CD14-positive monocyte (primary cell): ENCODE measurements around the gene STRA6. TPM values are rescaled to one million over a fixed set of nuclear protein-coding genes. Genes with fewer than 3 reads are reported as not detected.

Source experiments
- DNase-seq, 3 donors: peaks; one replicate each; pipeline ENCODE4 v3.0.0-alpha.2; 2011 to 2022
- H2AFZ ChIP-seq: 2 replicates; pipeline ENCODE4 v1.6.0; 2012; ENCODE audit warnings: mild to moderate bottlenecking, low read depth, low read length, inconsistent platforms; ENCODE audit not compliant: insufficient read depth, poor library complexity, severe bottlenecking
- H3K27ac ChIP-seq, 2 donors: 1 replicate in 1 of 2; 2 replicates in 1 of 2; pipeline ENCODE4 v1.5.1; 2012 to 2013; ENCODE audit warnings: low read length in 2 of 2, control low read depth in 1 of 2, inconsistent platforms in 1 of 2, low read depth in 1 of 2, mild to moderate bottlenecking in 1 of 2
- H3K27me3 ChIP-seq, 2 donors: one replicate each; pipeline versions ENCODE4 v1.6.0 to v1.6.1; 2011 to 2013; ENCODE audit warnings: low read length in 2 of 2; ENCODE audit not compliant: control insufficient read depth in 2 of 2, insufficient read depth in 2 of 2
- H3K36me3 ChIP-seq, 2 donors: replicated peaks in 1 of 2; 1 replicate in 1 of 2; 2 replicates in 1 of 2; pipeline versions ENCODE4 v1.5.1 to v1.6.1; 2012 to 2013; ENCODE audit warnings: low read length in 2 of 2, control low read depth in 1 of 2, inconsistent platforms in 1 of 2, mild to moderate bottlenecking in 1 of 2; ENCODE audit not compliant: insufficient read depth in 2 of 2, control insufficient read depth in 1 of 2
- H3K4me1 ChIP-seq, 2 donors: 1 replicate in 1 of 2; 2 replicates in 1 of 2; pipeline versions ENCODE4 v1.5.1 to v1.6.1; 2012 to 2013; ENCODE audit warnings: low read length in 2 of 2, control low read depth in 1 of 2, inconsistent platforms in 1 of 2, mild to moderate bottlenecking in 1 of 2, moderate library complexity in 1 of 2; ENCODE audit not compliant: insufficient read depth in 2 of 2, control insufficient read depth in 1 of 2
- H3K4me2 ChIP-seq: replicated peaks from 2 replicates; pipeline ENCODE3; 2012; ENCODE audit warnings: low read length, moderate library complexity, mild to moderate bottlenecking; ENCODE audit not compliant: poor library complexity, severe bottlenecking; ENCODE audit errors: extremely low read depth
- H3K4me3 ChIP-seq, 3 experiments: fragments of 200-600 bp in 1 of 3; sonication (generic) in 1 of 3; replicated peaks in 1 of 3; 1 replicate in 2 of 3; 2 replicates in 1 of 3; pipeline ENCODE4 v1.5.1; 2011 to 2013; ENCODE audit warnings: low read length in 3 of 3, mild to moderate bottlenecking in 3 of 3, control low read depth in 2 of 3, low read depth in 2 of 3, inconsistent platforms in 1 of 3, moderate library complexity in 1 of 3
- H3K79me2 ChIP-seq: 2 replicates; pipeline ENCODE4 v1.6.0; 2012; ENCODE audit warnings: mild to moderate bottlenecking, control low read depth, inconsistent platforms, low read length, moderate library complexity; ENCODE audit not compliant: insufficient read depth
- H3K9ac ChIP-seq: 2 replicates; pipeline ENCODE4 v1.6.0; 2017; ENCODE audit warnings: low read length, mild to moderate bottlenecking; ENCODE audit not compliant: insufficient read depth, poor library complexity, severe bottlenecking
- H3K9me3 ChIP-seq, 2 donors: replicated peaks in 1 of 2; 1 replicate in 1 of 2; 2 replicates in 1 of 2; pipeline versions ENCODE4 v1.5.1 to v1.6.1; 2012 to 2013; ENCODE audit warnings: low read length in 2 of 2, control low read depth in 1 of 2; ENCODE audit not compliant: control insufficient read depth in 1 of 2, insufficient read depth in 1 of 2
- H4K20me1 ChIP-seq: 2 replicates; pipeline ENCODE4 v1.6.0; 2012; ENCODE audit warnings: mild to moderate bottlenecking, low read length, control low read depth, moderate library complexity; ENCODE audit not compliant: insufficient read depth
- H3K27ac Mint-ChIP-seq, 7 donors: one replicate each; pipeline ENCODE4 v1.8.0; 2020; ENCODE audit warnings: mild to moderate bottlenecking in 7 of 7, mixed read lengths in 7 of 7, moderate library complexity in 6 of 7, inconsistent platforms in 2 of 7
- H3K27me3 Mint-ChIP-seq, 3 donors: one replicate each; pipeline ENCODE4 v1.8.0; 2021 to 2022; ENCODE audit warnings: low read depth in 3 of 3, mild to moderate bottlenecking in 3 of 3, mixed read lengths in 3 of 3, moderate library complexity in 3 of 3, inconsistent platforms in 1 of 3
- H3K36me3 Mint-ChIP-seq, 2 donors: one replicate each; pipeline ENCODE4 v1.8.0; 2020; ENCODE audit warnings: mixed read lengths in 2 of 2, inconsistent platforms in 1 of 2, mild to moderate bottlenecking in 1 of 2
- H3K4me1 Mint-ChIP-seq: one replicate; pipeline ENCODE4 v1.8.0; 2020; ENCODE audit warnings: mild to moderate bottlenecking, mixed read lengths
- H3K4me3 Mint-ChIP-seq, 2 donors: one replicate each; pipeline ENCODE4 v1.8.0; 2020; ENCODE audit warnings: mild to moderate bottlenecking in 2 of 2, mixed read lengths in 2 of 2, moderate library complexity in 1 of 2
- H3K9me3 Mint-ChIP-seq, 7 donors: one replicate each; pipeline ENCODE4 v1.8.0; 2020 to 2022; ENCODE audit warnings: mixed read lengths in 7 of 7, mild to moderate bottlenecking in 6 of 7, moderate library complexity in 6 of 7, inconsistent platforms in 2 of 7
- WGBS: methylation state at CpG from one replicate; pipeline ENCODE4 v1.1.5; 2013; ENCODE audit warnings: missing lambda C conversion rate; ENCODE audit not compliant: insufficient coverage; 5-methylcytosine and 5-hydroxymethylcytosine counted together
- intact Hi-C, 2 donors: fragments of 100-400 bp; cut with micrococcal nuclease; formaldehyde crosslinking; loops; one replicate each; pipeline versions ENCODE4 v1.15.0 to v1.15.1; 2023
- polyA plus RNA-seq, 3 donors: library from polyadenylated mRNA; depleted of rRNA in 1 of 3; unstranded in 2 of 3; stranded (reverse) in 1 of 3; fragments of 300-500 nt in 2 of 3; fragments of >200 nt in 1 of 3; fragmentation: Illumina TruSeq in 2 of 3; gene quantifications; 1 replicate in 2 of 3; 2 replicates in 1 of 3; pipeline ENCODE4 v1.2.3, GENCODE V29; 2012 to 2021
- TF ChIP-seq, protein P1 (sequence below): fragments of 200-600 bp; IDR thresholded peaks from one replicate; pipeline ENCODE4 v1.8.0; 2022; ENCODE audit warnings: antibody characterized with exemption, mild to moderate bottlenecking

STRA6 gene
- polyA plus RNA-seq, 3 donors, result not detected

DNA sequence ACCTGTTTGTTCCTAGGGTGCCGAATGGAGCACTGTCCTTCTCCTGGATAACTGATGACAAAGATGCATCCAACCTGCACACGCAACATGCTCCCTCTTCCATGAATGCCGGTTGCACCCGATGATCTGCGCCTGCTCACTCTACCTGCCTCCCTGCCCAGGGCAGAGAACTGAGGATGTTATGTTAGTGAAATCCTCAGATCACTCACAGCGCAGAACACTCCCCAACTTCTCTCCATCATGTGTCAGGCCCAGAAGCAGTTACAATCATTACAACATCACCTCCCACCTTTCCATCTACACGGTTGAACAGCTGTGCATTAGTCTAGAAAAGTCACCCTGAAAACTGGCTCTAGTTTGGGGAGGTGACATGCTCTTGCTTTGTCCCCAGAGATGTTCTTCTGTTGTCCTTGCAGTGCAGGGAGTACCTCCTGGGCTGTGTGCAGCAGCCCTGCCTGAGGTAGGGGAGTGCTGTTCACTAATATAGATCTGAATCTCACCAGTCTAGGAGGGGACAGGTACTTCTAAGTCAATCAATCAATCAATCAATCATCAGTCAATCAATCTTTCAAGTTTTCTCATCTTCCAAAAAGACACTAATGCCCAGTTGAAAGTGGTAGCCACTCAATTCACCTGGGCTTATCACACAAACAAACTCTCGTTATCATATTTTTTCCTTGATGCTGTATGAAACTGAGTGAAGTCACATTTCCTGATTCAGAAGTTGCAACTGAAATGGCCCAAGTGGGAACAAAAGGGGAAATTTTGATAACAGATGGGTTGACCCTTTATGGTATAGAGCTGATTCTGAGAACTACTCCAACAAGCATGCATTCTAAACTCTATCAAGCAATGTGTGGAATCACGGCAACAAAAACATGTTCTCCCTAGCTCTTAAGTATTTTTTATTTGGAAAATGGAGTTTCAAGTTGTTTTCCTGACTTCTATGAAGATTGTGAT is 44.4 kb downstream of the STRA6 start:
- no peaks in the 10 kb centered on the region for H3K36me3 Mint-ChIP-seq
- peak overlapping the region in 1 of 2 donors; percentile 43 for H3K4me3 Mint-ChIP-seq
- Histone ChIP-seq H2AFZ (no peak overlapping the region), H3K27me3 (peaks cover 0 to 5% of the 10 kb centered on the region in 2 donors), H3K36me3 (no peaks in the 10 kb centered on the region), H3K4me3 (no peak overlapping the region), H3K9me3 (no peaks in the 10 kb centered on the region), H3K79me2 (no peaks in the 10 kb centered on the region), H3K9ac (no peak overlapping the region), H4K20me1 (no peaks in the 10 kb centered on the region), H3K27ac (no peak overlapping the region), H3K4me2 (no peak overlapping the region), H3K4me1 (no peaks in the 10 kb centered on the region)
- H3K4me1 Mint-ChIP-seq, result peaks cover 3% of the 10 kb centered on the region
- TF ChIP-seq, protein P1, sequence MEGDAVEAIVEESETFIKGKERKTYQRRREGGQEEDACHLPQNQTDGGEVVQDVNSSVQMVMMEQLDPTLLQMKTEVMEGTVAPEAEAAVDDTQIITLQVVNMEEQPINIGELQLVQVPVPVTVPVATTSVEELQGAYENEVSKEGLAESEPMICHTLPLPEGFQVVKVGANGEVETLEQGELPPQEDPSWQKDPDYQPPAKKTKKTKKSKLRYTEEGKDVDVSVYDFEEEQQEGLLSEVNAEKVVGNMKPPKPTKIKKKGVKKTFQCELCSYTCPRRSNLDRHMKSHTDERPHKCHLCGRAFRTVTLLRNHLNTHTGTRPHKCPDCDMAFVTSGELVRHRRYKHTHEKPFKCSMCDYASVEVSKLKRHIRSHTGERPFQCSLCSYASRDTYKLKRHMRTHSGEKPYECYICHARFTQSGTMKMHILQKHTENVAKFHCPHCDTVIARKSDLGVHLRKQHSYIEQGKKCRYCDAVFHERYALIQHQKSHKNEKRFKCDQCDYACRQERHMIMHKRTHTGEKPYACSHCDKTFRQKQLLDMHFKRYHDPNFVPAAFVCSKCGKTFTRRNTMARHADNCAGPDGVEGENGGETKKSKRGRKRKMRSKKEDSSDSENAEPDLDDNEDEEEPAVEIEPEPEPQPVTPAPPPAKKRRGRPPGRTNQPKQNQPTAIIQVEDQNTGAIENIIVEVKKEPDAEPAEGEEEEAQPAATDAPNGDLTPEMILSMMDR, result no peak
- no peak for DNase-seq
- intact Hi-C loops, result no loop called here
- peaks cover 0 to 1% (median 0%) of the 10 kb centered on the region in 7 donors for H3K9me3 Mint-ChIP-seq
- peaks cover 13 to 33% (median 22%) of the 10 kb centered on the region in 3 donors for H3K27me3 Mint-ChIP-seq
- 100% methylated on average over 2 of the region's 9 CpGs for WGBS
- no peak overlapping the region for H3K27ac Mint-ChIP-seq

DNA sequence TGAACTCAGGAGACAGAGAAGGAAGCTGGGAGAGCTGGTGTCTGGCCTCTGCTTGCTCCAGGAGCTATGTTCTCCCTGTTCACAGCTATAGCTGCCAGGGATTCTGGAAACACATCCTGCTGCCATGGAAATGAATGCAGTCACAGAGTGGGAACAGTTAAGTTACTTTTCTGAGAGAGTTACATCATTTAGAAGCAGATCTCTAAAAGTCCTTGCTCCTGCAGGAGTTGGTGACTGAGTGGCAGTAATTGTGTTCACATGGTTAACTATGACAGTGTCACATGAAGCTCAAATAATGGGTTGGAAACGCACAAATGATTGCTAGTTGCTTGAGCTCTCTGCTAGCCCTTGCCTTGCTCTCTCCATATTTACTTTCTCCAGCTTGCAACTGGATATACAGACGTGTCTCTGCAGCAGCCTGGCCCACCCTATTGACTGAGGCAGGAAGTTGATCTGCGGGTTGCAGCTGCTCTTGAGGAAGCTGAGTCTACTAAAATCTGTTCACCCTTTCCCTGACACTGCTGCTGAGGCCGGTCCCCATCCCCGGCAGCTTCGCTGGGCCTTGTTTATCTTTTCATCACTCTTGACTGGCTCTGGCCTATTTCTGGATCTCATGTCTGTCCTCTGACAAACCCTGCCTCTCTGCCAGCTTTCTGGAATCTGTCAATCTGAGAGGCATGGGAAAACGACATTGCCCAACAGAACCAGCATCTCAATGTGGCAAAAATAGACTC is 45.7 kb downstream of the STRA6 start:
- no peak overlapping the region for H3K27ac ChIP-seq

More for the DNA sequence above, 45.7 kb downstream of the STRA6 start:
- H3K4me1 ChIP-seq, result no peaks in the 10 kb centered on the region
- TF ChIP-seq, protein P1, result no peak
- peaks cover 0 to 5% of the 10 kb centered on the region in 2 donors for H3K27me3 ChIP-seq
- no peaks in the 10 kb centered on the region for H4K20me1 ChIP-seq
- Mint-ChIP-seq H3K27ac (peak overlapping the region in 1 of 7 donors; percentile 8), H3K4me1 (peaks cover 3% of the 10 kb centered on the region), H3K36me3 (no peaks in the 10 kb centered on the region), H3K4me3 (no peak overlapping the region), H3K27me3 (peaks cover 9 to 33% (median 19%) of the 10 kb centered on the region in 3 donors), H3K9me3 (peaks cover 0 to under 1% (median 0%) of the 10 kb centered on the region in 7 donors)
- H3K9me3 ChIP-seq, result no peaks in the 10 kb centered on the region
- no peak overlapping the region for H3K9ac ChIP-seq
- H3K4me2 ChIP-seq, result no peak overlapping the region
- DNase-seq, result no peak
- H2AFZ ChIP-seq, result no peak overlapping the region
- no peak overlapping the region for H3K4me3 ChIP-seq
- intact Hi-C loops, result no loop called here
- H3K79me2 ChIP-seq, result no peaks in the 10 kb centered on the region
- no peaks in the 10 kb centered on the region for H3K36me3 ChIP-seq
- WGBS, result 7% methylated on average over 7 of the region's 7 CpGs
